WERI-Rb-1 (cell line): ENCODE measurements around the gene ATP5IF1.

Source experiments
- DNase-seq: peaks from one replicate; pipeline ENCODE4 v3.0.0-alpha.2; 2020
- H3K27ac ChIP-seq: fragments of 250-450 bp; sonication (Bioruptor Pico); 2 replicates; pipeline ENCODE4 v1.5.1; 2020; ENCODE audit warnings: mild to moderate bottlenecking, moderate library complexity
- H3K27me3 ChIP-seq: fragments of 250-450 bp; sonication (Bioruptor Pico); 2 replicates; pipeline ENCODE4 v1.5.1; 2021; ENCODE audit warnings: mild to moderate bottlenecking, low read depth, moderate library complexity; ENCODE audit not compliant: insufficient read depth, severe bottlenecking
- H3K36me3 ChIP-seq: fragments of 250-450 bp; sonication (Bioruptor Pico); 2 replicates; pipeline ENCODE4 v1.5.1; 2020; ENCODE audit warnings: mild to moderate bottlenecking, moderate library complexity
- H3K4me3 ChIP-seq: 2 replicates; pipeline ENCODE4 v1.5.1; 2011; ENCODE audit warnings: low read depth, mild to moderate bottlenecking, control low read depth, low read length
- H3K9me3 ChIP-seq: fragments of 250-450 bp; sonication (Bioruptor Pico); 2 replicates; pipeline ENCODE4 v1.5.1; 2021; ENCODE audit warnings: mild to moderate bottlenecking, moderate library complexity; ENCODE audit not compliant: severe bottlenecking
- TF ChIP-seq, protein P1 (sequence below): IDR thresholded peaks from 2 replicates; pipeline ENCODE4 v1.5.1; 2011; ENCODE audit warnings: low read depth, mild to moderate bottlenecking, control low read depth, inconsistent platforms, low read length

ATP5IF1 gene

GRCh38 chr1:28235755-28236655 lies at the start of gene ATP5IF1:
ATP5IF1 (plus strand) TSS chr1:28236124; CDS start chr1:28236184, 60 bp downstream.
- no peaks in the 10 kb centered on the region for H3K27me3 ChIP-seq
- DNase-seq = peak; percentile 97
- H3K9me3 ChIP-seq = no peaks in the 10 kb centered on the region
- TF ChIP-seq, protein P1, sequence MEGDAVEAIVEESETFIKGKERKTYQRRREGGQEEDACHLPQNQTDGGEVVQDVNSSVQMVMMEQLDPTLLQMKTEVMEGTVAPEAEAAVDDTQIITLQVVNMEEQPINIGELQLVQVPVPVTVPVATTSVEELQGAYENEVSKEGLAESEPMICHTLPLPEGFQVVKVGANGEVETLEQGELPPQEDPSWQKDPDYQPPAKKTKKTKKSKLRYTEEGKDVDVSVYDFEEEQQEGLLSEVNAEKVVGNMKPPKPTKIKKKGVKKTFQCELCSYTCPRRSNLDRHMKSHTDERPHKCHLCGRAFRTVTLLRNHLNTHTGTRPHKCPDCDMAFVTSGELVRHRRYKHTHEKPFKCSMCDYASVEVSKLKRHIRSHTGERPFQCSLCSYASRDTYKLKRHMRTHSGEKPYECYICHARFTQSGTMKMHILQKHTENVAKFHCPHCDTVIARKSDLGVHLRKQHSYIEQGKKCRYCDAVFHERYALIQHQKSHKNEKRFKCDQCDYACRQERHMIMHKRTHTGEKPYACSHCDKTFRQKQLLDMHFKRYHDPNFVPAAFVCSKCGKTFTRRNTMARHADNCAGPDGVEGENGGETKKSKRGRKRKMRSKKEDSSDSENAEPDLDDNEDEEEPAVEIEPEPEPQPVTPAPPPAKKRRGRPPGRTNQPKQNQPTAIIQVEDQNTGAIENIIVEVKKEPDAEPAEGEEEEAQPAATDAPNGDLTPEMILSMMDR = no peak
- H3K36me3 ChIP-seq = peaks cover 21% of the 10 kb centered on the region
- H3K4me3 ChIP-seq = peak within 1 kb of the TSS; percentile 90
- peak within 1 kb of the TSS; percentile 78 for H3K27ac ChIP-seq

DNA sequence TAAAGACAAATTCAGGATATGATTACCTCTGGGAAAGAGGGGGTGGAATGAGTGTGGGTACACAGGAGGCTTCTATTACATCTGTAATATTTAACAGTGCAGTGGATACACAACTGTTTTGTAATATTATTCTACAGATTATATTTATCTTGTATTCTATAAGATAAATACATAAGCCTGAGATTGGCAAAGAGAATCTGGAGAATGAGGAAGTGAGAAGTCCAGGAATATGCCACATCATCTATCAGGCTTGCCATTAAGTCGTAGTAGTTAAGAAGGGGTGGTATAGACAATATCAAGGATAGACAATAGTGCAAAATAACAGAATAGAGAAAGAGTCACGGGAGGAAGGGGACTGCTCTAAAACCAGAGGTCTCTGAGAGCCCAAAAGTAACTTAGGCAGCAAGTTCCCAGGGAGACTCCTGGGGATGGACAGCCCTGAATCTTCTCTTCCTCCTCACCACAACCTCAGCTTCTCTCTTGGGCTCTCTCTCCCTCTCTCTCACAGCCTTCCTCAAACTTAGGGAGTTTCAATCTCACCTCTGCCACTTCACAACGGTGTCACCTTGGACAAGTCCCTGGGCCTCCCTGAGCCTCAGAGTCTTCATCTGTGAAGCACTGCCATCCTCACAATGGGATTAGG lies 45.5 kb upstream of the ATP5IF1 start:
- H3K27ac ChIP-seq = no peak overlapping the region
- no peaks in the 10 kb centered on the region for H3K36me3 ChIP-seq
- H3K4me3 ChIP-seq = no peak overlapping the region
- no peaks in the 10 kb centered on the region for H3K9me3 ChIP-seq
- TF ChIP-seq, protein P1 = no peak
- no peak for DNase-seq
- no peaks in the 10 kb centered on the region for H3K27me3 ChIP-seq

- no peak overlapping the region for H3K27ac ChIP-seq
- no peaks in the 10 kb centered on the region for H3K27me3 ChIP-seq
- TF ChIP-seq, protein P1 = no peak
- no peaks in the 10 kb centered on the region for H3K36me3 ChIP-seq
- no peak for DNase-seq
- no peak overlapping the region for H3K4me3 ChIP-seq
- H3K9me3 ChIP-seq = no peaks in the 10 kb centered on the region
These were observed 44.8 kb upstream of the ATP5IF1 start for GRCh38 chr1:28190996-28191645.

DNA sequence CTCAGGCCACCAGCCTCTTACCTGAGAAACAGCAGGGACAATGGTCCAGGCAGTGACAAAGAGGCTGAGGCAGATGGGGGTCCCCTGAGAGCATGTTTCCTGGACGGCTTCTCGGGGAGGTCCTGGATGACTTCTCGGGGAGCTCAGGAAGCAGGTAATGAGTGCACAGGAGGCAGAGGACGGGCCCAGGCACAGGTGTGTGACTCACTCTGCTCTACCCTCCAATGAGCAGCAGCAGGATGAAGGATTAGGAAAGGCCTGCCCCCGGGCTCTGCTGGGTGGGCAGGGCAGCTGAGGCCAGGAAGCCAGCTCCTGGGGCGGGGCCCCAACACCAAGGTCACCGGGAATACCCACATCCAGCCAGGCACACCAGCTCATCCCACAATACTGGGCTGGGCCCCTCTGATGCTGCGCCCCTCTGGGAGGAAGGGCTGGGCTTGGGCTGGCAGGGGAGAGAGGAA lies 42.2 kb upstream of the ATP5IF1 start:
- TF ChIP-seq, protein P1 = no peak
- peaks cover 5% of the 10 kb centered on the region for H3K36me3 ChIP-seq
- no peaks in the 10 kb centered on the region for H3K27me3 ChIP-seq
- peak; percentile 77 for DNase-seq
- H3K4me3 ChIP-seq = no peak overlapping the region
- H3K9me3 ChIP-seq = no peaks in the 10 kb centered on the region
- H3K27ac ChIP-seq = no peak overlapping the region

GRCh38 chr1:28194326-28195035 lies 41.4 kb upstream of the ATP5IF1 start:
- Histone ChIP-seq H3K27me3 (no peaks in the 10 kb centered on the region), H3K36me3 (peaks cover 12% of the 10 kb centered on the region), H3K4me3 (no peak overlapping the region), H3K27ac (no peak overlapping the region), H3K9me3 (no peaks in the 10 kb centered on the region)
- no peak for DNase-seq
- TF ChIP-seq, protein P1 = no peak
